Hepatocyte (in vitro differentiated cells): ENCODE results near the gene PABPN1L. TPM values are rescaled to one million over a fixed set of nuclear protein-coding genes. Genes with fewer than 3 reads are reported as not detected.

ENCODE experiments used
- DNase-seq: peaks from one replicate; pipeline ENCODE4 v3.0.0-alpha.2; 2016; ENCODE audit warnings: low spot score
- H2AFZ ChIP-seq: fragments of 200-600 bp; sonication (generic); 2 replicates; pipeline ENCODE4 v1.6.0; 2016; ENCODE audit warnings: antibody characterized with exemption, mild to moderate bottlenecking
- H3K27ac ChIP-seq: fragments of 200-600 bp; sonication (generic); 2 replicates; pipeline ENCODE4 v1.5.1; 2016; ENCODE audit warnings: mild to moderate bottlenecking
- H3K27me3 ChIP-seq: fragments of 200-600 bp; sonication (generic); 2 replicates; pipeline ENCODE4 v1.6.1; 2016
- H3K36me3 ChIP-seq: fragments of 200-600 bp; sonication (generic); replicated peaks from 2 replicates; pipeline ENCODE4 v1.5.1; 2016; ENCODE audit warnings: low read depth; ENCODE audit not compliant: insufficient read depth
- H3K4me1 ChIP-seq: fragments of 200-600 bp; sonication (generic); 2 replicates; pipeline ENCODE4 v1.5.1; 2016; ENCODE audit warnings: mild to moderate bottlenecking, moderate library complexity; ENCODE audit not compliant: insufficient read depth
- H3K4me2 ChIP-seq: fragments of 200-600 bp; sonication (generic); 2 replicates; pipeline ENCODE4 v1.6.0; 2016
- H3K4me3 ChIP-seq: fragments of 200-600 bp; sonication (generic); 2 replicates; pipeline ENCODE4 v1.5.1; 2016; ENCODE audit warnings: mild to moderate bottlenecking
- H3K79me2 ChIP-seq: fragments of 200-600 bp; sonication (generic); 2 replicates; pipeline ENCODE4 v1.6.0; 2017; ENCODE audit warnings: mild to moderate bottlenecking
- H3K9me2 ChIP-seq: fragments of 200-600 bp; sonication (generic); replicated peaks from 2 replicates; pipeline ENCODE4 v1.6.0; 2017; ENCODE audit warnings: mild to moderate bottlenecking; ENCODE audit not compliant: insufficient read depth
- H3K9me3 ChIP-seq: fragments of 200-600 bp; sonication (generic); 2 replicates; pipeline ENCODE4 v1.5.1; 2016; ENCODE audit warnings: low read depth, mild to moderate bottlenecking
- H4K20me1 ChIP-seq: fragments of 200-600 bp; sonication (generic); 2 replicates; pipeline ENCODE4 v1.6.0; 2016; ENCODE audit warnings: mild to moderate bottlenecking; ENCODE audit not compliant: insufficient read depth, poor library complexity, severe bottlenecking
- CTCF ChIP-seq: fragments of 200-600 bp; sonication (generic); IDR thresholded peaks from 2 replicates; pipeline ENCODE4 v1.5.1; 2016; ENCODE audit warnings: antibody characterized with exemption, mild to moderate bottlenecking; ENCODE audit not compliant: poor library complexity
- EZH2 ChIP-seq: fragments of 200-600 bp; sonication (generic); IDR thresholded peaks from 2 replicates; pipeline ENCODE4 v1.6.1; 2016; ENCODE audit warnings: antibody characterized with exemption, mild to moderate bottlenecking, borderline replicate concordance
- EZH2phosphoT487 ChIP-seq: fragments of 200-600 bp; sonication (generic); IDR thresholded peaks from one replicate; pipeline ENCODE4 v1.6.1; 2018; ENCODE audit warnings: antibody characterized with exemption, mild to moderate bottlenecking, low read depth, moderate library complexity; ENCODE audit not compliant: unreplicated experiment, severe bottlenecking
- WGBS: methylation state at CpG from one replicate; pipeline ENCODE4 v1.1.6; 2016; ENCODE audit warnings: low lambda C conversion rate; ENCODE audit errors: missing lambda C conversion rate; 5-methylcytosine and 5-hydroxymethylcytosine counted together
- polyA plus RNA-seq: library from polyadenylated mRNA; unstranded; fragments of >200 nt; fragmentation: Nextera tagmentation; extraction: Ambion mirVana; gene quantifications from 2 replicates; pipeline ENCODE4 v1.2.1, GENCODE V29; 2016
- total RNA-seq: library from RNA; depleted of rRNA; stranded (reverse); fragments of >200 nt; gene quantifications from 2 replicates; pipeline ENCODE4 v1.2.3, GENCODE V29; 2014

PABPN1L gene
- total and polyA plus RNA-seq, 2 experiments from 2014 or later, result not detected

GRCh38 chr16:88905563-88905962, 39.1 kb upstream of the PABPN1L start:
- no peaks in the 10 kb centered on the region for H3K27me3 ChIP-seq
- no peak overlapping the region for H2AFZ ChIP-seq
- no peak overlapping the region for H3K4me2 ChIP-seq
- H3K9me3 ChIP-seq, result no peaks in the 10 kb centered on the region
- 65% methylated on average over 6 of the region's 13 CpGs for WGBS
- no peaks in the 10 kb centered on the region for H4K20me1 ChIP-seq
- H3K27ac ChIP-seq, result no peak overlapping the region
- no peaks in the 10 kb centered on the region for H3K36me3 ChIP-seq
- DNase-seq, result peak; percentile 28
- TF ChIP-seq EZH2phosphoT487 (no peak), CTCF (no peak)
- H3K4me3 ChIP-seq, result no peak overlapping the region
- H3K9me2 ChIP-seq, result no peaks in the 10 kb centered on the region
- no peaks in the 10 kb centered on the region for H3K79me2 ChIP-seq
- no peaks in the 10 kb centered on the region for H3K4me1 ChIP-seq

- no peak overlapping the region for H2AFZ ChIP-seq
- H3K27me3 ChIP-seq, result no peaks in the 10 kb centered on the region
- 88% methylated on average over 16 of the region's 21 CpGs for WGBS
Observed at GRCh38 chr16:88904676-88905365, 38.4 kb upstream of the PABPN1L start.

GRCh38 chr16:88903267-88903666, 36.8 kb upstream of the PABPN1L start:
- H2AFZ ChIP-seq, result no peak overlapping the region
- WGBS, result 87% methylated on average over 13 of the region's 14 CpGs
- H3K79me2 ChIP-seq, result no peaks in the 10 kb centered on the region
- H3K9me2 ChIP-seq, result no peaks in the 10 kb centered on the region
- TF ChIP-seq EZH2phosphoT487, result no peak
- no peak for TF ChIP-seq CTCF
- H3K4me2 ChIP-seq, result no peak overlapping the region
- no peak for DNase-seq
- H3K36me3 ChIP-seq, result no peaks in the 10 kb centered on the region
- no peaks in the 10 kb centered on the region for H3K4me1 ChIP-seq
- no peaks in the 10 kb centered on the region for H3K9me3 ChIP-seq
- H3K27ac ChIP-seq, result no peak overlapping the region
- no peaks in the 10 kb centered on the region for H3K27me3 ChIP-seq
- no peaks in the 10 kb centered on the region for H4K20me1 ChIP-seq
- no peak overlapping the region for H3K4me3 ChIP-seq

More at GRCh38 chr16:88904676-88905365, 38.4 kb upstream of the PABPN1L start:
- H3K4me2 ChIP-seq, result no peak overlapping the region
- no peaks in the 10 kb centered on the region for H3K36me3 ChIP-seq
- no peak for DNase-seq
- no peaks in the 10 kb centered on the region for H3K79me2 ChIP-seq
- H3K9me3 ChIP-seq, result no peaks in the 10 kb centered on the region
- TF ChIP-seq EZH2 (no peak), CTCF (no peak), EZH2phosphoT487 (no peak)
- H3K9me2 ChIP-seq, result no peaks in the 10 kb centered on the region
- H3K4me1 ChIP-seq, result no peaks in the 10 kb centered on the region
- no peaks in the 10 kb centered on the region for H4K20me1 ChIP-seq
- H3K27ac ChIP-seq, result no peak overlapping the region
- H3K4me3 ChIP-seq, result no peak overlapping the region

GRCh38 chr16:88902744-88903143, 36.3 kb upstream of the PABPN1L start:
- TF ChIP-seq CTCF (no peak), EZH2 (no peak), EZH2phosphoT487 (no peak)
- no peaks in the 10 kb centered on the region for H3K36me3 ChIP-seq
- no peak overlapping the region for H3K4me2 ChIP-seq
- H3K4me1 ChIP-seq, result no peaks in the 10 kb centered on the region
- no peaks in the 10 kb centered on the region for H3K27me3 ChIP-seq
- H2AFZ ChIP-seq, result no peak overlapping the region
- DNase-seq, result no peak
- H4K20me1 ChIP-seq, result no peaks in the 10 kb centered on the region
- no peaks in the 10 kb centered on the region for H3K9me3 ChIP-seq
- no peak overlapping the region for H3K27ac ChIP-seq
- H3K79me2 ChIP-seq, result no peaks in the 10 kb centered on the region
- WGBS, result 90% methylated on average over 16 of the region's 16 CpGs
- H3K9me2 ChIP-seq, result no peaks in the 10 kb centered on the region
- no peak overlapping the region for H3K4me3 ChIP-seq
